AG09309 (cell line): ENCODE data around the gene SMOC1.

ENCODE experiments used
- DNase-seq: peaks from one replicate; pipeline ENCODE4 v3.0.0-alpha.2; 2010; ENCODE audit warnings: low read depth
- H3K4me3 ChIP-seq: 2 replicates; pipeline ENCODE4 v1.5.1; 2011; ENCODE audit warnings: mild to moderate bottlenecking, low read depth, low read length, moderate library complexity; ENCODE audit not compliant: control insufficient read depth
- TF ChIP-seq, protein P1 (sequence below): IDR thresholded peaks from 2 replicates; pipeline ENCODE4 v1.5.1; 2011; ENCODE audit warnings: mild to moderate bottlenecking, low read depth, low read length, inconsistent platforms; ENCODE audit not compliant: insufficient read depth, control insufficient read depth; ENCODE audit errors: missing control alignments

SMOC1 gene

DNA sequence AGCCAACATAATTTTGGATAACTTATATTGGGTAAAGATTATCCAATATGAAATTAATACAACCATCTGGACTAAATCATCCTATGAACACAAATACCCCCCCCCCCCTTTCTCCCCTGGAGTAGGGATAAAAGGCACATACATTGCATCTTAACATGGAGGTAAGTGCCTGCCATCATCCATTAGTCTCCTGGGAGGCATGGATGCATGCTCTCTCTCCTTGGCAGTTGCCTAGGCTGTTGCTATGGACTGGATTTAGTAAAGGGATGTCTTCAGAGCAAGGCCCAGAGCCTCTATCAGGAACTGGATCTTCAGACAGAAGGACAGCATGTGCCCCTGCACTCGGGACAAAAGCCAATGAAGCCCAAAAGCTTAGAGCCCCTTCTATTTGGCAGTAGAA lies 40.6 kb downstream of the SMOC1 start:
- TF ChIP-seq, protein P1, sequence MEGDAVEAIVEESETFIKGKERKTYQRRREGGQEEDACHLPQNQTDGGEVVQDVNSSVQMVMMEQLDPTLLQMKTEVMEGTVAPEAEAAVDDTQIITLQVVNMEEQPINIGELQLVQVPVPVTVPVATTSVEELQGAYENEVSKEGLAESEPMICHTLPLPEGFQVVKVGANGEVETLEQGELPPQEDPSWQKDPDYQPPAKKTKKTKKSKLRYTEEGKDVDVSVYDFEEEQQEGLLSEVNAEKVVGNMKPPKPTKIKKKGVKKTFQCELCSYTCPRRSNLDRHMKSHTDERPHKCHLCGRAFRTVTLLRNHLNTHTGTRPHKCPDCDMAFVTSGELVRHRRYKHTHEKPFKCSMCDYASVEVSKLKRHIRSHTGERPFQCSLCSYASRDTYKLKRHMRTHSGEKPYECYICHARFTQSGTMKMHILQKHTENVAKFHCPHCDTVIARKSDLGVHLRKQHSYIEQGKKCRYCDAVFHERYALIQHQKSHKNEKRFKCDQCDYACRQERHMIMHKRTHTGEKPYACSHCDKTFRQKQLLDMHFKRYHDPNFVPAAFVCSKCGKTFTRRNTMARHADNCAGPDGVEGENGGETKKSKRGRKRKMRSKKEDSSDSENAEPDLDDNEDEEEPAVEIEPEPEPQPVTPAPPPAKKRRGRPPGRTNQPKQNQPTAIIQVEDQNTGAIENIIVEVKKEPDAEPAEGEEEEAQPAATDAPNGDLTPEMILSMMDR: no peak
- DNase-seq: no peak
- H3K4me3 ChIP-seq: no peak overlapping the region

DNA sequence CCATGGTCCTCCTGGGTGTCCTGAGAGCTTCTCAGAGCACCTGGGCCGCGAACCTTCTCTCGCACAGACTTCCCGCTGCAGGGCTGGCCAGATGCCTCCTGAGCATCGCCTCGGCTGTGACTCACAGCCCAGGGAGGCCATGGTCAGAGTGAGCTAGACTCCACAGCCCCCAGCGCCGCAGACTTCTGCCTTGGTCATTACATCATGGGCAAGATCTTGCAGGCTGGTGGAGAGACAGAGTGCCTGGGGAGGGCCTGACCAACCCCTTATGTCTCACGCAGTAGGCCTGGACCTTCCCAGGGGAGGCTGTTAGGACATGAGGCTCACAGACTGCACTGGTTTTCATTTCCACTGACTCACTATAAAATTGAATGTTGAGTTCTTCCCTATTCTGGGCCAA lies 41.8 kb downstream of the SMOC1 start:
- H3K4me3 ChIP-seq: no peak overlapping the region
- TF ChIP-seq, protein P1: no peak
- DNase-seq: no peak

DNA sequence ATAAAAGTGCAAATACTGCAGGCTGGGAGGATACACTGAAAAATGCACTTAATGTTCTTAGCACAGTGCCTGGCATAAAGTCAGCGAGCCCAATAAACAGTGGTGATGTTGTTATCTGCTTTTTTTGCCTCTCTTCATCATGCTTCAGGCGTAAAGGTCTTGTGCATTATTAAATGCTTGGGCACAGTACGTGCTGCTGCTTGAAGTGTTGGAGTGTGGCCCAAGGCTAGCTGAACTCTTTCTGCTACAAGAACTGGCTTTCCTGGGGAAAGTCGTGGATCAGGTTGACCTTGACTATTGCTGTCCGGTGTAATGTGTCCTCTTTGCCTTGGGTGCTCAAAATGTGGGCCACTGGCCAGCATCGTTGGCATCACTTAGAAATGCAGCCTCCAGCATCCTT lies 43.0 kb downstream of the SMOC1 start:
- TF ChIP-seq, protein P1: no peak
- no peak for DNase-seq
- H3K4me3 ChIP-seq: no peak overlapping the region

DNA sequence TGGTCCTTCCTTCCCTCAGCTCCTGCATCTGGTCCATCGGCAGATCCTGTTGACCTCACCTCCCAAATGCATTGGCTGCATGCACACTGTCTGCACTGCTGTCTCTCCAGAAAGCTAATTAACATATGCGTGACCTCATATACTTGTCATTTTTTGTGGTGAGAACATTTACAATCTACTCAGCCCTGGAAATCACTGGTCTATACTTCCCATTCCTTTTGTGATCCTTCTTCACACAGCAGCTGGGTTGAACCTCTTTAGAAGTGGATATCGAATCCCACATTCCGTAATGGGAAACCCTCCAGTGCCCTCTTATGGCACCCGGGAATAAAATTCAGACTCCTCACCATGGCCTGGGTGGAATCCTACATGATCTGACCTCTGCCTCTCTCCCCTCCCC lies 45.0 kb downstream of the SMOC1 start:
- no peak for DNase-seq
- TF ChIP-seq, protein P1: no peak
- no peak overlapping the region for H3K4me3 ChIP-seq

DNA sequence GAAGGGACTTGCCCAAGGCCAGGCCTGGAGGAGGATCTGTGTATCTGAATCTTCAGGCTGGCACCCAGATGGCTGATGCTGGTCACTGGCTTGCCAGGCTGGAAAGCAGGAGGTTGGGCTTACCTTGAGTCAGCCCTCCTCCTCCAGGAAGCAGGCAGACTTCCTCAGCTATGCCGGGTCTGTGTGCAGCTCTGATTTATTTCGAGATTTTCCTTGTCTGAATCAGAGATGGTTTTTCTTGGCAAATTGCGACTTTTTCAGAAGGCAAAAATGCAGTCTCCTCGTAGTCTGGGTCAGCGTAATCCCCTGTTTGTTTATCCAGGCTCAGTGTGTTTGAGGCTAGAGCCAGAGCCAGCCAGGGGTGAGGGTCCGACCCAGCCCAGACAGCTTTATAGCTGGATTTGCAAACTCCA lies 48.9 kb downstream of the SMOC1 start:
- DNase-seq: no peak
- TF ChIP-seq, protein P1: no peak

DNA sequence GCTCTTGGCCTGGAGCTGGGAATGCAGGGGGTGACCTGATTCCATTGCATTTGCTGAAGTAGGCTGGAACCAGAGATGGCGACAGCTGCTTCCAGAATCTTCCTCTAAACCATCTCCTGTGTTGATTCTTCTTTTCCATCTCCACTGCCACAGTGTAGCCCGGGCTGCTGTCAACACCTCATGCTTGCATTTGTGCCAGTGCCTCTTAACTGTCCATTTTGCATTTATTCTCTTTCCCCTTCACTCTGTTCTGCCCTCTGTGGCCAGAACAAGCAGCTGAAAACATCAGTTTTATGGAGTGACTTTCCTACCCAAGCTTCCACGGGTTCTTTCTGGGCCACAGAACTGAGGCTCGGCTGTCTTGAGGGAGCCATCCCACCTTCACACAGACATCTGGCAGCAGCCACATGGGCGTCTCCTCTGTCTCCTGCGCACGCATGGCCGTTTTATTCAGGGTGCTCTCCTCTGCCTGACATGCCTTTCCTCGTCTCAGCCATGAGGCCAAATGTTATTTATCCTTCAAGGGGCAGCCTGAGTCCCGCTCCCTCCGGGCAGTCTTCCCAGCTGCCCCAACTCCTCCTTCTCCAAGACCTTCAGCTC lies 51.7 kb downstream of the SMOC1 start:
- no peak for DNase-seq
- TF ChIP-seq, protein P1: no peak
- H3K4me3 ChIP-seq: no peak overlapping the region

More for the DNA sequence above, 48.9 kb downstream of the SMOC1 start:
- no peak overlapping the region for H3K4me3 ChIP-seq

DNA sequence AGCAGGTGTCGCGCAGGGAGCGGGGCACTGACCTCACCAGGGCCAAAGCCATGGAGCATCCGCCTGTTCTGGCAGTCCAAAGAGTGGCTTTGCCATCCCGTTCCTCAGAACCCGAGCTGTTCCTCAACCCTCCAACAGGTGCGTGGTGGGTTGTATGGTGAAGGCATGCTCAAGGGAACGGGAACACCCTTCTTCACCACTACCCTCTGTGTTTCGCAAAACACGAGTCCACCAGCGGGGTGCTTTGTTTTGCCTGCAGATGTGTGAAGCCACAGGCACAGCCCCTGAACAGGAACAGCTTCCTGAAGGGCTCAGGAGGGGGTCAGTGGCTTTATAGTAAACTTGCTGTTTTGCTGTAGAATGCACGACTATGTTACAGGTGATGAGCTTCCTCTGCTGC lies 52.7 kb downstream of the SMOC1 start:
- no peak overlapping the region for H3K4me3 ChIP-seq
- TF ChIP-seq, protein P1: no peak
- DNase-seq: no peak
